HepG2 (cell line): ENCODE results near the gene STMN1. TPM values are rescaled to one million over a fixed set of nuclear protein-coding genes. Genes with fewer than 3 reads are reported as not detected.
A peak's percentile ranks its signal among the peaks of the same experiment; 100 is the strongest.

Source experiments
- ATAC-seq: fragments of 200-7000 bp; cut with Tn5 transposase; 3 replicates; pipeline ENCODE4 v1.9.1; 2020; ENCODE audit warnings: mild to moderate bottlenecking, moderate library complexity
- BruUV-seq: library from RNA; stranded (reverse); fragments of 400-500 nt; replicated peaks from 2 replicates; lab custom pipeline; 2021; lab: Mats Ljungman, UMichigan
- CTCF ChIA-PET: fragments of 300-600 bp; formaldehyde crosslinking; extraction: SDS; loops from one replicate; lab custom pipeline; 2021; ENCODE audit warnings: low total read pairs, inconsistent platforms, low intra/inter-chr PET ratio; lab: Yijun Ruan, JAX
- POLR2A ChIA-PET: fragments of 350-600 bp; sonication (Branson Sonifier 250); formaldehyde crosslinking; loops from one replicate; lab custom pipeline; 2020; ENCODE audit warnings: antibody characterized with exemption, inconsistent platforms; lab: Yijun Ruan, JAX
- DNase-seq: peaks from one replicate; pipeline ENCODE4 v3.0.0-alpha.2; 2015; ENCODE audit warnings: low spot score
- FAIRE-seq: peaks from 3 replicates; lab custom pipeline; 2011; peaks lifted over from hg19 to GRCh38; lab: Jason Lieb, UNC
- H2AFZ ChIP-seq: one replicate; pipeline ENCODE4 v1.6.1; 2011; ENCODE audit warnings: low read length, inconsistent platforms
- H3K27ac ChIP-seq: fragments of 300-600 bp; 3 replicates; pipeline ENCODE4 v1.8.0; 2011; ENCODE audit warnings: mixed run types, mild to moderate bottlenecking, mixed read lengths, low read length, inconsistent platforms; ENCODE audit not compliant: insufficient read depth; ENCODE audit errors: extremely low read length
- H3K27me3 ChIP-seq, 2 experiments: fragments of 200-600 bp in 1 of 2; 2 replicates in 1 of 2; 3 replicates in 1 of 2; pipeline versions ENCODE4 v1.6.0 to v1.8.0; 2011; ENCODE audit warnings: low read length in 2 of 2, mild to moderate bottlenecking in 2 of 2, moderate library complexity in 2 of 2, inconsistent platforms in 1 of 2; ENCODE audit not compliant: insufficient read depth in 2 of 2, control insufficient read depth in 1 of 2
- H3K36me3 ChIP-seq, 2 experiments: fragments of 200-600 bp in 1 of 2; replicated peaks in 1 of 2; 2 replicates in 1 of 2; 3 replicates in 1 of 2; pipeline versions ENCODE4 v1.5.1 to v1.8.0; 2011; ENCODE audit warnings: low read length in 2 of 2, inconsistent platforms in 1 of 2; ENCODE audit not compliant: insufficient read depth in 2 of 2, control insufficient read depth in 1 of 2
- H3K4me1 ChIP-seq: 2 replicates; pipeline ENCODE4 v1.5.1; 2012; ENCODE audit warnings: low read length, inconsistent platforms; ENCODE audit not compliant: insufficient read depth
- H3K4me2 ChIP-seq: 2 replicates; pipeline ENCODE4 v1.6.0; 2011; ENCODE audit warnings: low read depth, low read length, inconsistent platforms
- H3K4me3 ChIP-seq, 3 experiments: fragments of 200-600 bp in 1 of 3; sonication (generic), shearing (Covaris generic) in 1 of 3; replicated peaks in 1 of 3; 2 replicates each; pipeline ENCODE4 v1.5.1; 2011 to 2016; ENCODE audit warnings: low read length in 3 of 3, inconsistent platforms in 2 of 3, low read depth in 2 of 3, mild to moderate bottlenecking in 2 of 3, control low read depth in 1 of 3, mixed read lengths in 1 of 3; ENCODE audit not compliant: insufficient read depth in 1 of 3
- H3K79me2 ChIP-seq: one replicate; pipeline ENCODE4 v1.6.1; 2011; ENCODE audit warnings: low read length, inconsistent platforms; ENCODE audit not compliant: insufficient read depth
- H3K9ac ChIP-seq: 2 replicates; pipeline ENCODE4 v1.6.0; 2011; ENCODE audit warnings: mild to moderate bottlenecking, low read depth, low read length, inconsistent platforms; ENCODE audit not compliant: insufficient read depth
- H3K9me3 ChIP-seq: 2 replicates; pipeline ENCODE4 v1.5.1; 2012; ENCODE audit warnings: mild to moderate bottlenecking, low read length
- H4K20me1 ChIP-seq: 2 replicates; pipeline ENCODE4 v1.6.0; 2011; ENCODE audit warnings: inconsistent platforms, mild to moderate bottlenecking, low read length, moderate library complexity; ENCODE audit not compliant: insufficient read depth
- SAP130 ChIP-seq: IDR thresholded peaks from 2 replicates; pipeline ENCODE4 v1.6.1; 2016; ENCODE audit warnings: low read depth
- TBX3 ChIP-seq: fragments of 450-650 bp; IDR thresholded peaks from 2 replicates; pipeline ENCODE4 v1.6.1; 2017; ENCODE audit warnings: antibody characterized with exemption, mild to moderate bottlenecking, inconsistent platforms, borderline replicate concordance
- TEAD3 ChIP-seq: optimal IDR thresholded peaks from 2 replicates; pipeline ENCODE3; 2016; ENCODE audit warnings: borderline replicate concordance
- TGIF2 ChIP-seq: IDR thresholded peaks from 2 replicates; pipeline ENCODE4 v1.6.1; 2016; ENCODE audit warnings: control low read depth, missing compliant biosample characterization
- XRCC5 ChIP-seq: fragments of 200-400 bp; formaldehyde crosslinking; optimal IDR thresholded peaks from 2 replicates; pipeline ENCODE3; 2017; ENCODE audit warnings: mild to moderate bottlenecking, low read length
- ZNF644 ChIP-seq: IDR thresholded peaks from 2 replicates; pipeline ENCODE4 v1.6.1; 2016; ENCODE audit warnings: low read depth
- WGBS: methylation state at CpG from one replicate; pipeline ENCODE4 v1.1.6; 2017; ENCODE audit warnings: low lambda C conversion rate; 5-methylcytosine and 5-hydroxymethylcytosine counted together
- in situ Hi-C: cut with HindIII; loops from 2 replicates; pipeline ENCODE4 v1.10.0; 2017; ENCODE audit warnings: low pct_unique_long_range_greater_than_20kb; ENCODE audit not compliant: extremely low pct_ligation_motif_present
- intact Hi-C: fragments of 100-400 bp; cut with micrococcal nuclease; formaldehyde crosslinking; loops from one replicate; pipeline ENCODE4 v1.10.0; 2022; ENCODE audit not compliant: unreplicated experiment
- polyA plus RNA-seq, 8 experiments: library from polyadenylated mRNA; depleted of rRNA in 3 of 8; stranded (reverse) in 7 of 8; unstranded in 1 of 8; fragments of >200 nt; fragmentation: Illumina TruSeq in 4 of 8; extraction: Trizol in 4 of 8; gene quantifications; 2 replicates each; pipeline versions ENCODE4 v1.2.1 to v1.2.3, GENCODE V29; 2011 to 2016; ENCODE audit warnings: low read depth in 4 of 8, missing spikeins in 1 of 8, mixed read lengths in 1 of 8; ENCODE audit not compliant: insufficient read depth in 1 of 8
- total RNA-seq, 5 experiments: library from RNA; depleted of rRNA; stranded (reverse); fragments of >200 nt; fragmentation: Illumina TruSeq; extraction: Trizol; gene quantifications; 2 replicates each; pipeline ENCODE4 v1.2.3, GENCODE V29; 2016; ENCODE audit warnings: low read depth in 1 of 5
- TF ChIP-seq, protein P1 (sequence below): sonication (generic); formaldehyde crosslinking; IDR thresholded peaks from 2 replicates; pipeline ENCODE4 v1.8.0; 2022; ENCODE audit warnings: low read depth, missing genetic modification reagents
- TF ChIP-seq, protein P2 (sequence below): sonication (generic); formaldehyde crosslinking; IDR thresholded peaks from 2 replicates; pipeline ENCODE4 v1.4.0; 2020; ENCODE audit warnings: missing genetic modification reagents

The STMN1 gene
- total and polyA plus RNA-seq, 2 of the 13 experiments (the other 11 are each of a cell fraction or from before 2014, with no cell fraction given), result 45.9 to 409 TPM

DNA sequence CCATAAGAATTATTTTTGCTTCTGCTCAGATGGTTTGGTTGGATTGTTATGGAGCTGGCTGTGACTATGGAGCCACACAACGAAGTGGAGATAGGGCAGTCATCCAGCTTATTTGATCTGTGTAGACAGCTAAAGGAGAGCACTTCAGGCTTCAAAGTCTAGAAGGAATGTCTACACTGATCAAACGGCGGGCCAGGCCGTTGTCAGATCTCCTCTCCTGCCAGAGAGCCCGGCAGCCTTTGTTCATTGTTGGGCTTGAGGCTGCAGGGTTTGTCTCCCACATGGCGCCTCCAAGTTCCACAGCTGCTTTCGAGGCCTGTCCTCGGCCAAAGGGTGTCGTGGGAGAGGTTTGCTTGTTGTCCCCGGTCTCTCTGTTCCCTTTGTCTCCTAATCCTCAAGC is 2.8 kb upstream of the STMN1 start (continued):
- TF ChIP-seq ZNF644 (CRISPR knock-in tag) (peak; percentile 52; the same call in 1 of the 2 replicates), TEAD3 (CRISPR knock-in tag) (peak; percentile 44), SAP130 (CRISPR knock-in tag) (peak; percentile 30; the same call in 1 of the 2 replicates), TBX3 (no peak)

DNA sequence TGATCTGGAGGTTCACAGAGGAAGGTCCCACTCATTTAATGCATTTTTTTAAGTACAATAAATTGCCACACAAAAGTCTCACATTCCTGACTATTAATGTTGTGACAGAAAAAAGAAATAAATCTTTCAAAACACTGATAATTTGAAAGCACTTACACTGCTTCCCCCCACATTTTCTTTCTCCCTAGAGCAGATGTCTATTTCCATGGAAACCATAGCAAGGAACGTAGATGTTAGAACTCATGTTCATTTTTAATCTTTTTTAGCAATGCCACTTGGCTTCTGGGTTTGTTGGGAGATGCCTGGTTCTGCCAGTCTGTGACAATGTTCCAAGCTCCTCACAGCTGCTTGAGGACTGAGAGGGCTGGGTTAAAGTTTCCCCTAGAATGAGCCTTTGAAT is 1.9 kb upstream of the STMN1 start:
- POLR2A ChIA-PET, result interaction anchor here (2.3 kb wide), 1 partner anchor 89 kb away, joined by 9 read pairs; the partner anchor contains the start of gene PAFAH2
- no peak for DNase-seq
- peaks cover 4% of the 10 kb centered on the region; the same call in 1 of the 2 replicates for H4K20me1 ChIP-seq
- TF ChIP-seq TGIF2 (CRISPR knock-in tag) (no peak), XRCC5 (no peak)
- TF ChIP-seq, protein P1, sequence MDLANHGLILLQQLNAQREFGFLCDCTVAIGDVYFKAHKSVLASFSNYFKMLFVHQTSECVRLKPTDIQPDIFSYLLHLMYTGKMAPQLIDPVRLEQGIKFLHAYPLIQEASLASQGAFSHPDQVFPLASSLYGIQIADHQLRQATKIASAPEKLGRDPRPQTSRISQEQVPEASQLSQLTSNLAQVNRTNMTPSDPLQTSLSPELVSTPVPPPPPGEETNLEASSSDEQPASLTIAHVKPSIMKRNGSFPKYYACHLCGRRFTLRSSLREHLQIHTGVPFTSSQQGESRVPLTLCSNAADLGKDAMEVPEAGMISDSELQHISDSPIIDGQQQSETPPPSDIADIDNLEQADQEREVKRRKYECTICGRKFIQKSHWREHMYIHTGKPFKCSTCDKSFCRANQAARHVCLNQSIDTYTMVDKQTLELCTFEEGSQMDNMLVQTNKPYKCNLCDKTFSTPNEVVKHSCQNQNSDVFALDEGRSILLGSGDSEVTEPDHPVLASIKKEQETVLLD (CRISPR knock-in tag), result no peak
- TF ChIP-seq, protein P2, sequence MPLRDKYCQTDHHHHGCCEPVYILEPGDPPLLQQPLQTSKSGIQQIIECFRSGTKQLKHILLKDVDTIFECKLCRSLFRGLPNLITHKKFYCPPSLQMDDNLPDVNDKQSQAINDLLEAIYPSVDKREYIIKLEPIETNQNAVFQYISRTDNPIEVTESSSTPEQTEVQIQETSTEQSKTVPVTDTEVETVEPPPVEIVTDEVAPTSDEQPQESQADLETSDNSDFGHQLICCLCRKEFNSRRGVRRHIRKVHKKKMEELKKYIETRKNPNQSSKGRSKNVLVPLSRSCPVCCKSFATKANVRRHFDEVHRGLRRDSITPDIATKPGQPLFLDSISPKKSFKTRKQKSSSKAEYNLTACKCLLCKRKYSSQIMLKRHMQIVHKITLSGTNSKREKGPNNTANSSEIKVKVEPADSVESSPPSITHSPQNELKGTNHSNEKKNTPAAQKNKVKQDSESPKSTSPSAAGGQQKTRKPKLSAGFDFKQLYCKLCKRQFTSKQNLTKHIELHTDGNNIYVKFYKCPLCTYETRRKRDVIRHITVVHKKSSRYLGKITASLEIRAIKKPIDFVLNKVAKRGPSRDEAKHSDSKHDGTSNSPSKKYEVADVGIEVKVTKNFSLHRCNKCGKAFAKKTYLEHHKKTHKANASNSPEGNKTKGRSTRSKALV (CRISPR knock-in tag), result no peak
- TF ChIP-seq, all 625 proteins: peak for 0
- Histone ChIP-seq H3K4me2 (no peak overlapping the region), H3K4me3 (no peak overlapping the region), H3K36me3 (peaks cover under 1 to 8% of the 10 kb centered on the region in 2 experiments; a peak in 1 of 5 replicates), H3K9ac (no peak overlapping the region), H3K27ac (no peak overlapping the region), H3K9me3 (no peaks in the 10 kb centered on the region), H3K27me3 (peaks cover 0 to 3% of the 10 kb centered on the region in 2 experiments; a peak in 2 of 5 replicates), H3K4me1 (peaks cover 43% of the 10 kb centered on the region), H3K79me2 (peaks cover 21% of the 10 kb centered on the region), H2AFZ (no peak overlapping the region)
- 42% methylated on average over 1 of the region's 1 CpG for whole genome bisulfite sequencing
- ATAC-seq (no peak), FAIRE-seq (no peak)
- in situ Hi-C loops, result no loop called here
- intact Hi-C loops, result no loop called here
- BruUV-seq, result no TSS peak
- CTCF ChIA-PET, result no interaction called here
